Vagina (tissue), 2 donors: Measurements from ENCODE around the gene DDR2. TPM values are rescaled to one million over a fixed set of nuclear protein-coding genes. Genes with fewer than 3 reads are reported as not detected.

ENCODE experiments used
- DNase-seq, 2 donors: peaks; one replicate each; pipeline ENCODE4 v3.0.0-alpha.2; 2017; ENCODE audit errors: extremely low spot score in 2 of 2
- H3K27ac ChIP-seq: fragments of 200-600 bp; sonication (generic); one replicate; pipeline ENCODE4 v1.5.1; 2019
- H3K27me3 ChIP-seq: fragments of 200-600 bp; sonication (generic); one replicate; pipeline ENCODE4 v1.5.1; 2019
- H3K36me3 ChIP-seq, 2 donors: fragments of 200-600 bp; sonication (generic); one replicate each; pipeline ENCODE4 v1.5.1; 2017 to 2019
- H3K4me1 ChIP-seq: fragments of 200-600 bp; sonication (generic); one replicate; pipeline ENCODE4 v1.5.1; 2019
- H3K4me3 ChIP-seq, 2 donors: fragments of 200-600 bp; sonication (generic); 1 replicate in 1 of 2; 2 replicates in 1 of 2; pipeline ENCODE4 v1.5.1; 2016 to 2019
- H3K9me3 ChIP-seq: fragments of 200-600 bp; sonication (generic); one replicate; pipeline ENCODE4 v1.5.1; 2019
- POLR2A ChIP-seq, 2 donors: fragments of 450-650 bp; IDR thresholded peaks; one replicate each; pipeline ENCODE4 v1.6.1; 2017; ENCODE audit warnings: antibody characterized with exemption in 2 of 2, mild to moderate bottlenecking in 2 of 2, moderate library complexity in 2 of 2
- POLR2AphosphoS5 ChIP-seq, 2 donors: sonication (generic); formaldehyde crosslinking; IDR thresholded peaks; one replicate each; pipeline ENCODE4 v1.9.0; 2017; ENCODE audit warnings: antibody characterized with exemption in 2 of 2, mild to moderate bottlenecking in 2 of 2, low read depth in 1 of 2; ENCODE audit not compliant: insufficient read depth in 1 of 2
- intact Hi-C: fragments of 100-400 bp; cut with DNase I; formaldehyde crosslinking; loops from one replicate; pipeline ENCODE4 v1.15.1; 2023
- small RNA-seq: library from RNA; depleted of rRNA; stranded (forward); fragments of <200 nt; gene quantifications from one replicate; pipeline ENCODE3, GENCODE V24; 2016
- total RNA-seq: library from RNA; depleted of rRNA; stranded (reverse); fragments of >200 nt; gene quantifications from one replicate; pipeline ENCODE4 v1.2.3, GENCODE V29; 2016
- TF ChIP-seq, protein P1 (sequence below), 3 experiments: fragments of 450-650 bp in 2 of 3; fragments of 200-600 bp in 1 of 3; sonication (generic) in 1 of 3; IDR thresholded peaks; one replicate each; pipeline ENCODE4 v1.5.1; 2017 to 2019; ENCODE audit warnings: antibody characterized with exemption in 3 of 3, mild to moderate bottlenecking in 2 of 3, moderate library complexity in 2 of 3

Gene DDR2
- total RNA-seq, 1 donor from 2014 or later = 153 TPM

DNA sequence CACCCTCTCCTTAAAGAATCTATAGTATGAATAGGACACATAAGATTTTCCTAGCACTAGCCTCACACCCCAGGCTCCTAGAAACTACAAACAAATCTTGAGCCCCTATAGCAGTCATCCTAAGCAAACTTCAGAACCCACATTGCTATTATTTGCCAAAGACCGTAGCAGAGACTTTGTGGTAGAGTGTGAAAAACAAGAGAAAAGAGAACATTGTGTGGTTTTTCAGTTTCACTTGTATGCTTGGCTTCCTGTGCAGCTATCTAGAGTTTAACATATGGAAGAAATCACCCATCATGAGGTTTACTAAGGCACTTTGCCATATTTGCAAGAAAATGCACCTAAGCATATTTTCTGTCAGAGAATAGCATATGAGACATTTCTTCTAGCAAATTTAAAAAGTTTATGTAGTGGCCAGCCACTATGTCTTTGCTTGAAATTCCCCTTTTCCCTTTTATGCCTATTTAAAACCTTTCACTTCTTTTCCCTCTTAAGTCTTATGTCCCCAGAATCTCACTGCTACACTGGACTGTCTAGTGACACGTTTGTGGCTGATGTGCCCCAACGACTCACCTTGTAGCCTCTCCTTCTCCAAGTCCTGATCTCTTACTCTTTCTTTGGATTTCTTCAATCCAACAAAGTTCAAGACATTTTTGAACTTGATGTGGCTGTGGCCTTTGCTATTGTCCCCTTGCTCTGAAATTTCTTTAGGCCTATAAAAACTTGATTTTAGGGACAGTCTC lies 203.1 kb downstream of the DDR2 start:
- intact Hi-C loops = no loop called here
- H3K9me3 ChIP-seq = peaks cover 6% of the 10 kb centered on the region
- TF ChIP-seq, protein P1, sequence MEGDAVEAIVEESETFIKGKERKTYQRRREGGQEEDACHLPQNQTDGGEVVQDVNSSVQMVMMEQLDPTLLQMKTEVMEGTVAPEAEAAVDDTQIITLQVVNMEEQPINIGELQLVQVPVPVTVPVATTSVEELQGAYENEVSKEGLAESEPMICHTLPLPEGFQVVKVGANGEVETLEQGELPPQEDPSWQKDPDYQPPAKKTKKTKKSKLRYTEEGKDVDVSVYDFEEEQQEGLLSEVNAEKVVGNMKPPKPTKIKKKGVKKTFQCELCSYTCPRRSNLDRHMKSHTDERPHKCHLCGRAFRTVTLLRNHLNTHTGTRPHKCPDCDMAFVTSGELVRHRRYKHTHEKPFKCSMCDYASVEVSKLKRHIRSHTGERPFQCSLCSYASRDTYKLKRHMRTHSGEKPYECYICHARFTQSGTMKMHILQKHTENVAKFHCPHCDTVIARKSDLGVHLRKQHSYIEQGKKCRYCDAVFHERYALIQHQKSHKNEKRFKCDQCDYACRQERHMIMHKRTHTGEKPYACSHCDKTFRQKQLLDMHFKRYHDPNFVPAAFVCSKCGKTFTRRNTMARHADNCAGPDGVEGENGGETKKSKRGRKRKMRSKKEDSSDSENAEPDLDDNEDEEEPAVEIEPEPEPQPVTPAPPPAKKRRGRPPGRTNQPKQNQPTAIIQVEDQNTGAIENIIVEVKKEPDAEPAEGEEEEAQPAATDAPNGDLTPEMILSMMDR (IDR thresholded peaks at IDR 0.05) = no peak
- TF ChIP-seq POLR2AphosphoS5 (IDR thresholded peaks at IDR 0.05; ENCODE audit: insufficient read depth in 1 of 2, low read depth in 1 of 2) = no peak
- TF ChIP-seq POLR2A (IDR thresholded peaks at IDR 0.05) = no peak
- H3K4me3 ChIP-seq = no peak overlapping the region
- no peak for DNase-seq
- no peaks in the 10 kb centered on the region for H3K27me3 ChIP-seq
- no peak overlapping the region for H3K27ac ChIP-seq
- no peaks in the 10 kb centered on the region for H3K36me3 ChIP-seq
- H3K4me1 ChIP-seq = no peaks in the 10 kb centered on the region

Small RNA genes lying within 50 kb of the gene (small RNA-seq; reads per million reads assigned to genes)
- not detected for gene RN7SL861P

Other genes starting within 250 kb of the DDR2 start
- gene SH2D1B, start 220.3 kb upstream of the DDR2 start, total RNA-seq = not detected
- 27.5 TPM for gene UHMK1, start 134.6 kb upstream of the DDR2 start, total RNA-seq
- gene UAP1, start 70.7 kb upstream of the DDR2 start, total RNA-seq = 118 TPM
- 18.9 TPM for gene HSD17B7, start 158.2 kb downstream of the DDR2 start, total RNA-seq
- not detected for gene CCDC190, start 228.7 kb downstream of the DDR2 start, total RNA-seq